ENCODE results near the gene WDR76. TPM values are rescaled to one million over a fixed set of nuclear protein-coding genes. Genes with fewer than 3 reads are reported as not detected.

WDR76 gene
- total RNA-seq, 1 experiment from 2014 or later = 29.6 TPM

DNA sequence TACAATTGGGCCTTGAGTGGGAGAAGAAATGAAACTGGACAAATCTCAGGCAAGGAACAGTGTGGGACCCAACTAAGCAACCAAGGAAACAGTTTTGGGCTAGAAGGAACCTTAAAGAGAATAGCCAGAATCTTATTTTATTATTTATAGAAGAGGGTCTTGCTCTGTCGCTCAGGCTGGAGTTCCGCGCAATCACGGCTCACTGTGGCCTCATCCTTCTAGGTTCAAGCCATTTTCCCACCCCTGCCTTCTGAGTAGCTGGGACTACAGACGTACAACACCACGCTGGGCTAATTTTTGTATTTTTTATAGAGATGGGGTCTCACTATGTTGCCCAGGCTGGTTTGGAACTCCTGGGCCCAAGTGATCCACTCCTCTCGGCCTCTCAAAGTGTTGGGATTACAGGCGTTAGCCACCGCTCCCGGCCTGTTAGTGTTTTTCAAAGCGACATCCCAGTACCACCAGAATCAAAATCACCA is 734 bp upstream of the WDR76 start:
- Histone ChIP-seq H3K9ac (ENCODE audit: extremely low read depth, insufficient read length, low read length) (no peak overlapping the region), H3K4me2 (ENCODE audit: insufficient read depth, insufficient read length, low read length) (no peak overlapping the region), H4K20me1 (ENCODE audit: control insufficient read depth, insufficient read depth, insufficient read length) (no peaks in the 10 kb centered on the region), H4K8ac (replicated peaks; ENCODE audit: insufficient read length, low read depth, low read length) (no peak overlapping the region), H2BK120ac (ENCODE audit: low read depth, low read length, poor library complexity, severe bottlenecking) (no peak overlapping the region), H2BK12ac (ENCODE audit: insufficient read length, low read depth, low read length) (no peak overlapping the region), H3K23ac (ENCODE audit: insufficient read length, low read depth, low read length) (no peak overlapping the region), H3K79me2 (ENCODE audit: insufficient read depth, low read length) (peaks cover 4% of the 10 kb centered on the region; the same call in 1 of the 2 replicates), H3K9me3 (ENCODE audit: control insufficient read depth, low read depth, low read length) (no peaks in the 10 kb centered on the region), H3K18ac (ENCODE audit: insufficient read length, low read depth, low read length) (no peak overlapping the region), H3K23me2 (ENCODE audit: insufficient read length, low read depth, low read length, poor library complexity, severe bottlenecking) (peaks cover 8% of the 10 kb centered on the region), H3K27ac (ENCODE audit: insufficient read length, low read depth, low read length) (no peak overlapping the region), H3T11ph (ENCODE audit: low read length) (no peak overlapping the region), H2AFZ (ENCODE audit: low read length) (no peak overlapping the region), H2AK5ac (ENCODE audit: insufficient read length, low read length) (no peak overlapping the region), H3K4me1 (ENCODE audit: insufficient read depth, low read length) (no peaks in the 10 kb centered on the region; the same call in 1 of the 2 replicates), H3K14ac (ENCODE audit: insufficient read depth, low read length) (no peak overlapping the region), H2BK20ac (ENCODE audit: low read depth, low read length, poor library complexity, severe bottlenecking) (no peak overlapping the region), H3K27me3 (ENCODE audit: insufficient read depth, low read length) (no peaks in the 10 kb centered on the region), H2BK5ac (ENCODE audit: insufficient read length, low read length) (no peak overlapping the region), H3K79me1 (ENCODE audit: insufficient read depth, low read depth, low read length, poor library complexity, severe bottlenecking) (peaks cover 5% of the 10 kb centered on the region), H3K56ac (ENCODE audit: insufficient read length, low read depth, low read length) (no peak overlapping the region), H4K91ac (ENCODE audit: insufficient read length, low read depth, low read length) (no peak overlapping the region), H2BK15ac (ENCODE audit: low read depth, low read length) (no peak overlapping the region), H3K4ac (ENCODE audit: low read depth, low read length) (no peak overlapping the region), H4K5ac (ENCODE audit: insufficient read length, low read depth, low read length) (no peak overlapping the region)
- H3K4me1 Mint-ChIP-seq = peaks cover 10 to 19% of the 10 kb centered on the region in 2 experiments
- peaks cover 16 to 31% (median 26%) of the 10 kb centered on the region in 3 experiments for H3K36me3 Mint-ChIP-seq (ENCODE audit: insufficient read depth in 1 of 3, low read depth in 3 of 3)
- H3K27ac Mint-ChIP-seq = peak overlapping the region in 1 of 3 experiments; percentile 22; a peak in 1 of 7 replicates
- TF ChIP-seq, protein P1, sequence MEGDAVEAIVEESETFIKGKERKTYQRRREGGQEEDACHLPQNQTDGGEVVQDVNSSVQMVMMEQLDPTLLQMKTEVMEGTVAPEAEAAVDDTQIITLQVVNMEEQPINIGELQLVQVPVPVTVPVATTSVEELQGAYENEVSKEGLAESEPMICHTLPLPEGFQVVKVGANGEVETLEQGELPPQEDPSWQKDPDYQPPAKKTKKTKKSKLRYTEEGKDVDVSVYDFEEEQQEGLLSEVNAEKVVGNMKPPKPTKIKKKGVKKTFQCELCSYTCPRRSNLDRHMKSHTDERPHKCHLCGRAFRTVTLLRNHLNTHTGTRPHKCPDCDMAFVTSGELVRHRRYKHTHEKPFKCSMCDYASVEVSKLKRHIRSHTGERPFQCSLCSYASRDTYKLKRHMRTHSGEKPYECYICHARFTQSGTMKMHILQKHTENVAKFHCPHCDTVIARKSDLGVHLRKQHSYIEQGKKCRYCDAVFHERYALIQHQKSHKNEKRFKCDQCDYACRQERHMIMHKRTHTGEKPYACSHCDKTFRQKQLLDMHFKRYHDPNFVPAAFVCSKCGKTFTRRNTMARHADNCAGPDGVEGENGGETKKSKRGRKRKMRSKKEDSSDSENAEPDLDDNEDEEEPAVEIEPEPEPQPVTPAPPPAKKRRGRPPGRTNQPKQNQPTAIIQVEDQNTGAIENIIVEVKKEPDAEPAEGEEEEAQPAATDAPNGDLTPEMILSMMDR (conservative IDR thresholded peaks at IDR 0.05) = no peak
- peak overlapping the region; percentile 88; a peak in 4 of 5 replicates for H3K4me3 Mint-ChIP-seq
- DNase-seq = no peak
- no CpG with 5 or more reads among the region's 11 CpGs for WGBS (ENCODE audit: extremely low coverage, insufficient read length, low lambda C conversion rate)
- peaks cover 12% of the 10 kb centered on the region for H3K27me3 Mint-ChIP-seq (ENCODE audit: low read depth)
- H3K9me3 Mint-ChIP-seq = peaks cover 11 to 21% of the 10 kb centered on the region in 2 experiments
